Right lobe of liver (tissue), 4 donors: ENCODE measurements around the gene CELF2.

Experiments
- POLR2A ChIP-seq: fragments of 450-650 bp; IDR thresholded peaks from one replicate; pipeline ENCODE4 v1.6.1; 2017; ENCODE audit warnings: antibody characterized with exemption, mild to moderate bottlenecking
- TF ChIP-seq, protein P1 (sequence below), 4 donors: fragments of 200-600 bp in 3 of 4; fragments of 450-650 bp in 1 of 4; IDR thresholded peaks; one replicate each; pipeline versions ENCODE4 v1.5.1 to v1.8.0; 2016 to 2022; ENCODE audit warnings: antibody characterized with exemption in 4 of 4, mild to moderate bottlenecking in 2 of 4
- donor health status: DM: no; HTN: no; CAD: no.
- donor health status: DM: no; HTN: no; CAD: no.
- donor health status: DM: no; HTN: yes; CAD: no.

DNA sequence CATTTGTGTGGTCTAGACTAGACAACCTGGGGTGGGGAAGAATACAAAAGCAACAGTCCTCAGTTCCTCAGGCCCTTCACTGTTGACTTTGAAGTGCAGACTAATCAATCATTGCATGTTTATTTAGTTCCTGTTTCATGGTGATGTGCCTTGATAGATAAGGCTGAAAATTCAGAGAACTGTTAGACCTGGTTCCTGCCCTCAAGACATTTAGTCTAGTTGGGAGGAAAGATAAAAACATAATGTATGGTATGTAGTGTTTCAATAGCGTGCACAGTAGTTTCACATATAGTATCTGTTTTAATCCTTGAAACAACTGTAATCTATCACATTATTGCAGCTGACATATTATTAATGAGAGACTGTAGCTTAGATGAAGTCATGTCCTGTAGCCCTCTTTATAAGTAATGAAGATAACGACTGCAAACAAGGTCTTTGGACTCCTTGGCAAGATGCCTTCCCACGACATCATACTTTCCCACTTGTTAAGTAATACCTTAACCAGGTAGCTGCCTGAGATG lies 124.0 kb downstream of the CELF2 start:
- TF ChIP-seq, protein P1, sequence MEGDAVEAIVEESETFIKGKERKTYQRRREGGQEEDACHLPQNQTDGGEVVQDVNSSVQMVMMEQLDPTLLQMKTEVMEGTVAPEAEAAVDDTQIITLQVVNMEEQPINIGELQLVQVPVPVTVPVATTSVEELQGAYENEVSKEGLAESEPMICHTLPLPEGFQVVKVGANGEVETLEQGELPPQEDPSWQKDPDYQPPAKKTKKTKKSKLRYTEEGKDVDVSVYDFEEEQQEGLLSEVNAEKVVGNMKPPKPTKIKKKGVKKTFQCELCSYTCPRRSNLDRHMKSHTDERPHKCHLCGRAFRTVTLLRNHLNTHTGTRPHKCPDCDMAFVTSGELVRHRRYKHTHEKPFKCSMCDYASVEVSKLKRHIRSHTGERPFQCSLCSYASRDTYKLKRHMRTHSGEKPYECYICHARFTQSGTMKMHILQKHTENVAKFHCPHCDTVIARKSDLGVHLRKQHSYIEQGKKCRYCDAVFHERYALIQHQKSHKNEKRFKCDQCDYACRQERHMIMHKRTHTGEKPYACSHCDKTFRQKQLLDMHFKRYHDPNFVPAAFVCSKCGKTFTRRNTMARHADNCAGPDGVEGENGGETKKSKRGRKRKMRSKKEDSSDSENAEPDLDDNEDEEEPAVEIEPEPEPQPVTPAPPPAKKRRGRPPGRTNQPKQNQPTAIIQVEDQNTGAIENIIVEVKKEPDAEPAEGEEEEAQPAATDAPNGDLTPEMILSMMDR (IDR thresholded peaks at IDR 0.05): no peak
- TF ChIP-seq POLR2A: no peak
